Brain microvascular endothelial cell (primary cell): ENCODE data around the gene MROH2A.

Source experiments
- DNase-seq: peaks from one replicate; pipeline ENCODE4 v3.0.0-alpha.2; 2020
- H3K27ac ChIP-seq: fragments of 250-450 bp; sonication (Bioruptor Pico); 2 replicates; pipeline ENCODE4 v1.5.1; 2020; ENCODE audit warnings: mild to moderate bottlenecking, moderate library complexity
- H3K27me3 ChIP-seq: fragments of 250-450 bp; sonication (Bioruptor Pico); replicated peaks from 2 replicates; pipeline ENCODE4 v1.5.1; 2020; ENCODE audit warnings: mild to moderate bottlenecking
- H3K36me3 ChIP-seq: fragments of 250-450 bp; sonication (Bioruptor Pico); replicated peaks from 2 replicates; pipeline ENCODE4 v1.5.1; 2020; ENCODE audit warnings: mild to moderate bottlenecking
- H3K4me3 ChIP-seq: 2 replicates; pipeline ENCODE4 v1.5.1; 2011; ENCODE audit warnings: low read depth, mild to moderate bottlenecking, control low read depth, low read length, moderate library complexity
- CTCF ChIP-seq: IDR thresholded peaks from 2 replicates; pipeline ENCODE4 v1.5.1; 2011; ENCODE audit warnings: low read depth, mild to moderate bottlenecking, moderate library complexity, low read length, control low read depth, inconsistent platforms; ENCODE audit errors: missing control alignments
- in situ Hi-C: cut with HindIII; loops from 2 replicates; pipeline ENCODE4 v1.10.0; 2017; ENCODE audit warnings: low sequenced_read_pairs, low pct_ligation_motif_present

MROH2A gene

GRCh38 chr2:233844064-233844807 lies 66.1 kb downstream of the MROH2A start:
- Histone ChIP-seq H3K27ac (no peak overlapping the region), H3K36me3 (peaks cover 11% of the 10 kb centered on the region), H3K27me3 (no peaks in the 10 kb centered on the region), H3K4me3 (no peak overlapping the region)
- no peak for DNase-seq
- TF ChIP-seq CTCF = no peak
- in situ Hi-C loops = no loop called here

- in situ Hi-C loops = no loop called here
- H3K27me3 ChIP-seq = no peaks in the 10 kb centered on the region
- peaks cover 11% of the 10 kb centered on the region for H3K36me3 ChIP-seq
Measured at GRCh38 chr2:233844836-233845235, 66.7 kb downstream of the MROH2A start.

GRCh38 chr2:233845301-233846060 lies 67.4 kb downstream of the MROH2A start:
- Histone ChIP-seq H3K36me3 (peaks cover 11% of the 10 kb centered on the region), H3K4me3 (no peak overlapping the region), H3K27me3 (no peaks in the 10 kb centered on the region), H3K27ac (no peak overlapping the region)
- DNase-seq = no peak
- no peak for TF ChIP-seq CTCF
- in situ Hi-C loops = no loop called here

More at GRCh38 chr2:233844836-233845235, 66.7 kb downstream of the MROH2A start:
- DNase-seq = no peak
- Histone ChIP-seq H3K27ac (no peak overlapping the region), H3K4me3 (no peak overlapping the region)
- TF ChIP-seq CTCF = no peak

GRCh38 chr2:233846387-233847247 lies 68.5 kb downstream of the MROH2A start:
- DNase-seq = no peak
- Histone ChIP-seq H3K27ac (no peak overlapping the region), H3K36me3 (peaks cover 11% of the 10 kb centered on the region), H3K4me3 (no peak overlapping the region), H3K27me3 (no peaks in the 10 kb centered on the region)
- TF ChIP-seq CTCF = no peak
- in situ Hi-C loops = no loop called here

GRCh38 chr2:233847248-233847898 lies 69.2 kb downstream of the MROH2A start:
- peaks cover 11% of the 10 kb centered on the region for H3K36me3 ChIP-seq
- no peak for TF ChIP-seq CTCF
- no peak for DNase-seq
- H3K27ac ChIP-seq = no peak overlapping the region
- in situ Hi-C loops = no loop called here
- H3K27me3 ChIP-seq = no peaks in the 10 kb centered on the region
- H3K4me3 ChIP-seq = no peak overlapping the region
